ENCODE results near the gene IPO4.

- TF ChIP-seq, protein P1, sequence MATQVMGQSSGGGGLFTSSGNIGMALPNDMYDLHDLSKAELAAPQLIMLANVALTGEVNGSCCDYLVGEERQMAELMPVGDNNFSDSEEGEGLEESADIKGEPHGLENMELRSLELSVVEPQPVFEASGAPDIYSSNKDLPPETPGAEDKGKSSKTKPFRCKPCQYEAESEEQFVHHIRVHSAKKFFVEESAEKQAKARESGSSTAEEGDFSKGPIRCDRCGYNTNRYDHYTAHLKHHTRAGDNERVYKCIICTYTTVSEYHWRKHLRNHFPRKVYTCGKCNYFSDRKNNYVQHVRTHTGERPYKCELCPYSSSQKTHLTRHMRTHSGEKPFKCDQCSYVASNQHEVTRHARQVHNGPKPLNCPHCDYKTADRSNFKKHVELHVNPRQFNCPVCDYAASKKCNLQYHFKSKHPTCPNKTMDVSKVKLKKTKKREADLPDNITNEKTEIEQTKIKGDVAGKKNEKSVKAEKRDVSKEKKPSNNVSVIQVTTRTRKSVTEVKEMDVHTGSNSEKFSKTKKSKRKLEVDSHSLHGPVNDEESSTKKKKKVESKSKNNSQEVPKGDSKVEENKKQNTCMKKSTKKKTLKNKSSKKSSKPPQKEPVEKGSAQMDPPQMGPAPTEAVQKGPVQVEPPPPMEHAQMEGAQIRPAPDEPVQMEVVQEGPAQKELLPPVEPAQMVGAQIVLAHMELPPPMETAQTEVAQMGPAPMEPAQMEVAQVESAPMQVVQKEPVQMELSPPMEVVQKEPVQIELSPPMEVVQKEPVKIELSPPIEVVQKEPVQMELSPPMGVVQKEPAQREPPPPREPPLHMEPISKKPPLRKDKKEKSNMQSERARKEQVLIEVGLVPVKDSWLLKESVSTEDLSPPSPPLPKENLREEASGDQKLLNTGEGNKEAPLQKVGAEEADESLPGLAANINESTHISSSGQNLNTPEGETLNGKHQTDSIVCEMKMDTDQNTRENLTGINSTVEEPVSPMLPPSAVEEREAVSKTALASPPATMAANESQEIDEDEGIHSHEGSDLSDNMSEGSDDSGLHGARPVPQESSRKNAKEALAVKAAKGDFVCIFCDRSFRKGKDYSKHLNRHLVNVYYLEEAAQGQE (IDR thresholded peaks at IDR 0.05; ENCODE audit: borderline replicate concordance), result no peak
- TF ChIP-seq, protein P1 (CRISPR knock-in tag; IDR thresholded peaks at IDR 0.05; ENCODE audit: low read depth), result no peak
- TF ChIP-seq GABPB1 (CRISPR knock-in tag; IDR thresholded peaks at IDR 0.05), result no peak
- TF ChIP-seq EZH2 (IDR thresholded peaks at IDR 0.05; ENCODE audit: borderline replicate concordance, low read depth, low read length), result no peak
- no peak for TF ChIP-seq THRB (CRISPR knock-in tag; conservative IDR thresholded peaks at IDR 0.05)
- TF ChIP-seq, protein P2, sequence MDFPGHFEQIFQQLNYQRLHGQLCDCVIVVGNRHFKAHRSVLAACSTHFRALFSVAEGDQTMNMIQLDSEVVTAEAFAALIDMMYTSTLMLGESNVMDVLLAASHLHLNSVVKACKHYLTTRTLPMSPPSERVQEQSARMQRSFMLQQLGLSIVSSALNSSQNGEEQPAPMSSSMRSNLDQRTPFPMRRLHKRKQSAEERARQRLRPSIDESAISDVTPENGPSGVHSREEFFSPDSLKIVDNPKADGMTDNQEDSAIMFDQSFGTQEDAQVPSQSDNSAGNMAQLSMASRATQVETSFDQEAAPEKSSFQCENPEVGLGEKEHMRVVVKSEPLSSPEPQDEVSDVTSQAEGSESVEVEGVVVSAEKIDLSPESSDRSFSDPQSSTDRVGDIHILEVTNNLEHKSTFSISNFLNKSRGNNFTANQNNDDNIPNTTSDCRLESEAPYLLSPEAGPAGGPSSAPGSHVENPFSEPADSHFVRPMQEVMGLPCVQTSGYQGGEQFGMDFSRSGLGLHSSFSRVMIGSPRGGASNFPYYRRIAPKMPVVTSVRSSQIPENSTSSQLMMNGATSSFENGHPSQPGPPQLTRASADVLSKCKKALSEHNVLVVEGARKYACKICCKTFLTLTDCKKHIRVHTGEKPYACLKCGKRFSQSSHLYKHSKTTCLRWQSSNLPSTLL (IDR thresholded peaks at IDR 0.05), result no peak
- no peak for TF ChIP-seq TRIM24 (IDR thresholded peaks at IDR 0.05)
- TF ChIP-seq U2AF1 (optimal IDR thresholded peaks at IDR 0.05; ENCODE audit: low read depth, low read length), result no peak
- no peak for TF ChIP-seq CTCF (IDR thresholded peaks at IDR 0.05 in 2 of 3, conservative IDR thresholded peaks at IDR 0.05 in 1 of 3; ENCODE audit: insufficient read depth in 2 of 3, low read depth in 1 of 3, low read length in 3 of 3)
- TF ChIP-seq SMC3 (conservative IDR thresholded peaks at IDR 0.05; ENCODE audit: insufficient read depth, low read depth, low read length), result no peak
- TF ChIP-seq ZNF444 (CRISPR knock-in tag; IDR thresholded peaks at IDR 0.05), result no peak
These were observed 24.1 kb downstream of the IPO4 start for GRCh38 chr14:24164518-24164991.
